IMR-90 (cell line): ENCODE data around the gene ADAMTS9. TPM values are rescaled to one million over a fixed set of nuclear protein-coding genes. Genes with fewer than 3 reads are reported as not detected.

Source experiments
- ATAC-seq: fragments of 200-7000 bp; cut with Tn5 transposase; 2 replicates; pipeline ENCODE4 v1.9.1; 2020; ENCODE audit warnings: low read depth, mild to moderate bottlenecking, moderate library complexity
- BruUV-seq: library from RNA; stranded (reverse); fragments of 400-500 nt; replicated peaks from 2 replicates; lab custom pipeline; 2021; lab: Mats Ljungman, UMichigan
- CTCF ChIA-PET: fragments of 300-600 bp; formaldehyde crosslinking; extraction: SDS; loops from one replicate; lab custom pipeline; 2021; ENCODE audit warnings: antibody characterized with exemption; lab: Yijun Ruan, JAX
- POLR2A ChIA-PET: fragments of 300-600 bp; sonication (Branson Sonifier 250); formaldehyde crosslinking; loops from one replicate; lab custom pipeline; 2022; ENCODE audit warnings: antibody characterized with exemption; ENCODE audit not compliant: unreplicated experiment; lab: Charles Lee
- DNase-seq: peaks from one replicate; pipeline ENCODE4 v3.0.0; 2013
- H2AFZ ChIP-seq: replicated peaks from 2 replicates; pipeline ENCODE3; 2013; ENCODE audit warnings: low read length, mild to moderate bottlenecking; ENCODE audit not compliant: poor library complexity
- H2AK5ac ChIP-seq: 2 replicates; pipeline ENCODE4 v1.6.1; 2013; ENCODE audit warnings: low read depth, low read length, inconsistent platforms
- H2AK9ac ChIP-seq: replicated peaks from 2 replicates; pipeline ENCODE3; 2013; ENCODE audit warnings: mild to moderate bottlenecking, low read depth, low read length, moderate library complexity; ENCODE audit not compliant: poor library complexity
- H2BK120ac ChIP-seq: 2 replicates; pipeline ENCODE4 v1.6.1; 2013; ENCODE audit warnings: low read depth, low read length, inconsistent platforms
- H2BK15ac ChIP-seq: 3 replicates; pipeline ENCODE4 v1.6.1; 2013; ENCODE audit warnings: low read depth, low read length, inconsistent platforms
- H2BK20ac ChIP-seq: 2 replicates; pipeline ENCODE4 v1.6.1; 2013; ENCODE audit warnings: low read depth, mild to moderate bottlenecking, inconsistent platforms, low read length, moderate library complexity
- H2BK5ac ChIP-seq: 2 replicates; pipeline ENCODE4 v1.6.1; 2013; ENCODE audit warnings: mild to moderate bottlenecking, low read depth, low read length, inconsistent platforms; ENCODE audit not compliant: poor library complexity, severe bottlenecking
- H3K14ac ChIP-seq: replicated peaks from 2 replicates; pipeline ENCODE4 v1.6.1; 2013; ENCODE audit warnings: low read depth, low read length, inconsistent platforms
- H3K18ac ChIP-seq: 2 replicates; pipeline ENCODE4 v1.6.1; 2013; ENCODE audit warnings: low read depth, low read length, control low read depth
- H3K23ac ChIP-seq: 2 replicates; pipeline ENCODE4 v1.6.1; 2013; ENCODE audit warnings: low read depth, low read length, inconsistent platforms
- H3K27ac ChIP-seq: 2 replicates; pipeline ENCODE4 v1.5.1; 2013; ENCODE audit warnings: mild to moderate bottlenecking, control low read depth, low read length; ENCODE audit not compliant: insufficient read depth
- H3K27me3 ChIP-seq: 2 replicates; pipeline ENCODE4 v1.6.1; 2013; ENCODE audit warnings: low read length; ENCODE audit not compliant: control insufficient read depth, insufficient read depth
- H3K36me3 ChIP-seq: 2 replicates; pipeline ENCODE4 v1.6.1; 2013; ENCODE audit warnings: low read length, mixed read lengths; ENCODE audit not compliant: control insufficient read depth, insufficient read depth
- H3K4ac ChIP-seq: 2 replicates; pipeline ENCODE4 v1.6.1; 2013; ENCODE audit warnings: low read depth, low read length, inconsistent platforms
- H3K4me1 ChIP-seq: 2 replicates; pipeline ENCODE4 v1.6.1; 2013; ENCODE audit warnings: low read length, mixed read lengths; ENCODE audit not compliant: control insufficient read depth, insufficient read depth
- H3K4me2 ChIP-seq: 2 replicates; pipeline ENCODE4 v1.6.1; 2013; ENCODE audit warnings: low read depth, mild to moderate bottlenecking, control low read depth, low read length, moderate library complexity
- H3K4me3 ChIP-seq: 2 replicates; pipeline ENCODE4 v1.5.1; 2013; ENCODE audit warnings: low read depth, mild to moderate bottlenecking, control low read depth, low read length, moderate library complexity; ENCODE audit not compliant: insufficient read depth
- H3K56ac ChIP-seq: 2 replicates; pipeline ENCODE4 v1.6.1; 2013; ENCODE audit warnings: low read length, inconsistent platforms; ENCODE audit not compliant: insufficient read depth; ENCODE audit errors: extremely low read depth
- H3K79me1 ChIP-seq, 2 experiments: 2 replicates each; pipeline ENCODE4 v1.6.1; 2013; ENCODE audit warnings: low read length in 2 of 2, inconsistent platforms in 1 of 2, low read depth in 1 of 2
- H3K9ac ChIP-seq: 2 replicates; pipeline ENCODE4 v1.6.1; 2013; ENCODE audit warnings: low read depth, low read length, control low read depth
- H3K9me1 ChIP-seq: 2 replicates; pipeline ENCODE4 v1.6.1; 2013; ENCODE audit warnings: low read length, inconsistent platforms; ENCODE audit not compliant: insufficient read depth
- H3K9me3 ChIP-seq: 2 replicates; pipeline ENCODE4 v1.6.1; 2013; ENCODE audit warnings: low read length; ENCODE audit not compliant: control insufficient read depth, insufficient read depth
- H4K20me1 ChIP-seq: 2 replicates; pipeline ENCODE4 v1.6.1; 2013; ENCODE audit warnings: low read length, inconsistent platforms; ENCODE audit not compliant: insufficient read depth
- H4K5ac ChIP-seq: 2 replicates; pipeline ENCODE4 v1.6.1; 2013; ENCODE audit warnings: mild to moderate bottlenecking, low read depth, low read length, control low read depth
- H4K8ac ChIP-seq, 2 experiments: 2 replicates each; pipeline ENCODE4 v1.6.1; 2013; ENCODE audit warnings: low read depth in 2 of 2, low read length in 2 of 2, control low read depth in 1 of 2, inconsistent platforms in 1 of 2
- H4K91ac ChIP-seq: 2 replicates; pipeline ENCODE4 v1.6.1; 2013; ENCODE audit warnings: low read depth, low read length, inconsistent platforms; ENCODE audit not compliant: insufficient read depth
- BHLHE40 ChIP-seq: fragments of 150-350 bp; IDR thresholded peaks from 2 replicates; pipeline ENCODE4 v1.6.1; 2016; ENCODE audit warnings: mild to moderate bottlenecking, low read depth, low read length
- CHD1 ChIP-seq: IDR thresholded peaks from 2 replicates; pipeline ENCODE4 v1.6.1; 2012; ENCODE audit warnings: low read depth, low read length, improper control_type of control experiment
- FOS ChIP-seq: fragments of 150-350 bp; IDR thresholded peaks from 2 replicates; pipeline ENCODE4 v1.6.1; 2016; ENCODE audit warnings: low read depth, low read length
- MAFK ChIP-seq: IDR thresholded peaks from 2 replicates; pipeline ENCODE4 v1.6.1; 2012; ENCODE audit warnings: low read depth, low read length, improper control_type of control experiment
- MAZ ChIP-seq: IDR thresholded peaks from 2 replicates; pipeline ENCODE4 v1.6.1; 2012; ENCODE audit warnings: low read depth, mild to moderate bottlenecking, low read length, improper control_type of control experiment, moderate library complexity, borderline replicate concordance
- MXI1 ChIP-seq: IDR thresholded peaks from 2 replicates; pipeline ENCODE4 v1.6.1; 2012; ENCODE audit warnings: low read depth, mild to moderate bottlenecking, low read length, moderate library complexity, borderline replicate concordance
- NFE2L2 ChIP-seq: fragments of 150-350 bp; IDR thresholded peaks from 2 replicates; pipeline ENCODE4 v1.6.1; 2016; ENCODE audit warnings: low read depth, mild to moderate bottlenecking, low read length
- POLR2A ChIP-seq: IDR thresholded peaks from 2 replicates; pipeline ENCODE4 v1.6.1; 2012; ENCODE audit warnings: mild to moderate bottlenecking, low read depth, low read length
- RAD21 ChIP-seq: IDR thresholded peaks from 2 replicates; pipeline ENCODE4 v1.6.1; 2012; ENCODE audit warnings: low read length, improper control_type of control experiment
- RCOR1 ChIP-seq: IDR thresholded peaks from 2 replicates; pipeline ENCODE4 v1.6.1; 2012; ENCODE audit warnings: mild to moderate bottlenecking, low read length, improper control_type of control experiment; ENCODE audit not compliant: insufficient replicate concordance
- RFX5 ChIP-seq: IDR thresholded peaks from 2 replicates; pipeline ENCODE4 v1.8.0; 2012; ENCODE audit warnings: low read depth, mild to moderate bottlenecking, low read length, moderate library complexity
- SMC3 ChIP-seq: fragments of 150-350 bp; IDR thresholded peaks from 2 replicates; pipeline ENCODE4 v1.6.1; 2016; ENCODE audit warnings: low read depth, mild to moderate bottlenecking, antibody characterized with exemption, low read length, moderate library complexity
- WGBS, 2 experiments: methylation state at CpG; one replicate each; pipeline versions ENCODE4 v1.1.5 to v1.1.7; 2013; ENCODE audit warnings: missing lambda C conversion rate in 2 of 2; ENCODE audit not compliant: insufficient read length in 1 of 2; ENCODE audit errors: extremely low coverage in 2 of 2; 5-methylcytosine and 5-hydroxymethylcytosine counted together
- dilution Hi-C: fragments of 300-500 bp; cut with HindIII; formaldehyde crosslinking; loops from one replicate; pipeline ENCODE4 v1.14.3; 2018; ENCODE audit warnings: low sequenced_read_pairs; ENCODE audit not compliant: unreplicated experiment
- in situ Hi-C: fragments of 300-500 bp; cut with MboI; formaldehyde crosslinking; loops from 3 replicates; pipeline ENCODE4 v1.14.3; 2019; ENCODE audit warnings: low sequenced_read_pairs, inconsistent platforms, mixed read lengths
- intact Hi-C: fragments of 100-400 bp; cut with micrococcal nuclease; formaldehyde crosslinking; loops from 2 replicates; pipeline ENCODE4 v1.10.0; 2022
- polyA plus RNA-seq, 3 experiments: library from polyadenylated mRNA; depleted of rRNA; stranded (reverse); fragments of >200 nt; gene quantifications; 2 replicates each; pipeline ENCODE4 v1.2.3, GENCODE V29; 2012; ENCODE audit warnings: low replicate concordance in 1 of 3
- total RNA-seq: library from RNA; depleted of rRNA; stranded (reverse); fragments of >200 nt; gene quantifications from 2 replicates; pipeline ENCODE4 v1.2.3, GENCODE V29; 2012
- TF ChIP-seq, protein P1 (sequence below): fragments of 150-350 bp; IDR thresholded peaks from 2 replicates; pipeline ENCODE4 v1.6.1; 2016; ENCODE audit warnings: low read depth, mild to moderate bottlenecking, low read length, moderate library complexity, borderline replicate concordance

The ADAMTS9 gene
- total and polyA plus RNA-seq, 2 of the 4 experiments (the other 2 are of a cell fraction): 0.55 to 1.1 TPM

DNA sequence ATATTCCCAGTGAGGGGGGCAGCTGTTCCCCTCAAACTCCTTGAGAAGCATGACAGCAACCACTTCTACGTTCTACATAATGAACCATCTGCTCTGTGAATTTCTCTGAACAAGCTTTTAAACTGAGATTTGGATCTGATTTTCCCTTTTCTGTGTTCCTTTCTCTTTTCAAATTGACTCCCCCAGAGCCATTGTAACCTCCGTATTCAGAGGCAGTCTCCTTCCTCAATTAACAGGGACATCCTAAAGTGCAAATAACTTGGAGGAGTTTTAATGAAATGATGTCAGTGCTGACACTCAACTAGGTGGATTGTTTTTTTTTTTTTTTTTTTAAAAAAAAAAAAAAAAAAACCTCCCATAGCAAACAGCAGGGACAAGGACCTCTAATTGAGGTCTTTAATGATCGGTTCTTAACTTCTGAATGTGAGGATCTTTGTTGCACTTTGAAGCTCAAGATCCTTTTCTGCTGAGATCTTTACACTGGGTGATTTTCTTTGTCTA, 48.8 kb downstream of the ADAMTS9 start:
- Histone ChIP-seq H2AK5ac (no peak overlapping the region), H3K4me3 (no peak overlapping the region), H3K4me1 (no peaks in the 10 kb centered on the region), H3K4me2 (no peak overlapping the region), H3K56ac (no peak overlapping the region), H4K5ac (no peak overlapping the region), H3K18ac (no peak overlapping the region), H3K36me3 (peaks cover 7% of the 10 kb centered on the region; the same call in 1 of the 2 replicates), H3K79me1 (no peaks in the 10 kb centered on the region), H4K20me1 (no peaks in the 10 kb centered on the region), H3K9ac (no peak overlapping the region), H2BK15ac (no peak overlapping the region), H3K4ac (no peak overlapping the region), H3K27ac (no peak overlapping the region), H3K27me3 (no peaks in the 10 kb centered on the region), H3K9me1 (no peaks in the 10 kb centered on the region), H2AFZ (no peak overlapping the region), H2BK5ac (no peak overlapping the region), H2BK20ac (no peak overlapping the region), H3K23ac (no peak overlapping the region), H2AK9ac (no peak overlapping the region), H3K9me3 (no peaks in the 10 kb centered on the region), H4K91ac (no peak overlapping the region), H3K14ac (no peak overlapping the region), H2BK120ac (no peak overlapping the region), H4K8ac (no peak overlapping the region)
- ChIA-PET CTCF (interaction anchor here (0.6 kb wide), 1 partner anchor 38 kb away, joined by 3 read pairs; no protein-coding TSS in a partner anchor), POLR2A (interaction anchor here (0.6 to 0.7 kb wide), 2 partner anchors 527 to 1530 kb away, joined by 4 to 9 read pairs; no protein-coding TSS in a partner anchor)
- DNase-seq: no peak
- intact Hi-C loops (no loop called here), in situ Hi-C loops (no loop called here), dilution Hi-C loops (no loop called here)
- TF ChIP-seq, protein P1, sequence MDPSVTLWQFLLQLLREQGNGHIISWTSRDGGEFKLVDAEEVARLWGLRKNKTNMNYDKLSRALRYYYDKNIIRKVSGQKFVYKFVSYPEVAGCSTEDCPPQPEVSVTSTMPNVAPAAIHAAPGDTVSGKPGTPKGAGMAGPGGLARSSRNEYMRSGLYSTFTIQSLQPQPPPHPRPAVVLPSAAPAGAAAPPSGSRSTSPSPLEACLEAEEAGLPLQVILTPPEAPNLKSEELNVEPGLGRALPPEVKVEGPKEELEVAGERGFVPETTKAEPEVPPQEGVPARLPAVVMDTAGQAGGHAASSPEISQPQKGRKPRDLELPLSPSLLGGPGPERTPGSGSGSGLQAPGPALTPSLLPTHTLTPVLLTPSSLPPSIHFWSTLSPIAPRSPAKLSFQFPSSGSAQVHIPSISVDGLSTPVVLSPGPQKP: no peak
- TF ChIP-seq MAFK: no peak
- no peak for TF ChIP-seq RAD21
- no peak for TF ChIP-seq RFX5
- no peak for TF ChIP-seq FOS
- no peak for TF ChIP-seq MAZ
- no peak for TF ChIP-seq NFE2L2
- no peak for TF ChIP-seq POLR2A
- no peak for TF ChIP-seq RCOR1
- TF ChIP-seq CHD1: no peak
- TF ChIP-seq MXI1: no peak
- no peak for TF ChIP-seq SMC3
- TF ChIP-seq BHLHE40: no peak
- no TSS peak for BruUV-seq
- WGBS, 2 experiments: 33% methylated on average over 1 of the region's 3 CpGs; no CpG with 5 or more reads in 1 of the 2 experiments
- no peak for ATAC-seq
